Activated T-cell treated with anti-CD3 and anti-CD28 coated beads for 1 hour (primary cell): ENCODE measurements around the gene SPOPL.
"Not testable (repeated sequence)": the region's sequence is repeated elsewhere in the genome, so short reads cannot be mapped to it uniquely, and the experiment has no call there.

Experiments used
- DNase-seq: peaks from one replicate; pipeline ENCODE4 v3.0.0-alpha.2; 2020; ENCODE audit warnings: low read depth

The SPOPL gene

GRCh38 chr2:138494265-138494966 is 7.2 kb upstream of the SPOPL start:
- no peak for DNase-seq

GRCh38 chr2:138495384-138495783 is 6.2 kb upstream of the SPOPL start:
- no peak for DNase-seq

DNA sequence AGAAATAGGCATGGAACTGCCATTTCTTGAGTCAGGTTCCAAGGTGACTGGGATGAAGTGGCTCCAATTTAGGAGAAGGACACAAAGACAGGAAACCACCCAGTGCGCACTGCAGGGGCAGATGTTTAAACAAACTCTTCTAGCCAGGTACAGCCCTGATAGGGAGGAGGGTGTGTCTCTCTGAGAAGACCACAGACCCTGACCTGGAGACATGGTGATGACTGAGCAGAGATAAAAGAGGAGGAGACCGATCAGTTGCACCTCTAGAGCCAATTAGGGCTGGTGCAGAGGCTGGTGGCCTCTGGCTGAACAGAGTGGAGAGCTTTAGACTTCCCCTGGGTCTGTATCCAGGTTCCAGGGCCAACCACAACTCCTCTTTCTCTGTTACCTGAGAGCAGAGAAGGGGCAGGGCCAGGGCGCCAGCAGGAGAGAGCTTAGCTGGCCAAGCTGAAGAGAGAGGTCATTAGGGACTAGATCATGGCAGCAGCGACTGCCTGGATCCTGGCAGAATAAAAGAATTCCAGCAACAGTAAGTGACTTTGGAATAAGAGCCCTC is 5.4 kb upstream of the SPOPL start:
- DNase-seq = no peak

GRCh38 chr2:138497294-138497693 is 4.3 kb upstream of the SPOPL start:
- no peak for DNase-seq

GRCh38 chr2:138499684-138500083 is 1.9 kb upstream of the SPOPL start:
- no peak for DNase-seq

DNA sequence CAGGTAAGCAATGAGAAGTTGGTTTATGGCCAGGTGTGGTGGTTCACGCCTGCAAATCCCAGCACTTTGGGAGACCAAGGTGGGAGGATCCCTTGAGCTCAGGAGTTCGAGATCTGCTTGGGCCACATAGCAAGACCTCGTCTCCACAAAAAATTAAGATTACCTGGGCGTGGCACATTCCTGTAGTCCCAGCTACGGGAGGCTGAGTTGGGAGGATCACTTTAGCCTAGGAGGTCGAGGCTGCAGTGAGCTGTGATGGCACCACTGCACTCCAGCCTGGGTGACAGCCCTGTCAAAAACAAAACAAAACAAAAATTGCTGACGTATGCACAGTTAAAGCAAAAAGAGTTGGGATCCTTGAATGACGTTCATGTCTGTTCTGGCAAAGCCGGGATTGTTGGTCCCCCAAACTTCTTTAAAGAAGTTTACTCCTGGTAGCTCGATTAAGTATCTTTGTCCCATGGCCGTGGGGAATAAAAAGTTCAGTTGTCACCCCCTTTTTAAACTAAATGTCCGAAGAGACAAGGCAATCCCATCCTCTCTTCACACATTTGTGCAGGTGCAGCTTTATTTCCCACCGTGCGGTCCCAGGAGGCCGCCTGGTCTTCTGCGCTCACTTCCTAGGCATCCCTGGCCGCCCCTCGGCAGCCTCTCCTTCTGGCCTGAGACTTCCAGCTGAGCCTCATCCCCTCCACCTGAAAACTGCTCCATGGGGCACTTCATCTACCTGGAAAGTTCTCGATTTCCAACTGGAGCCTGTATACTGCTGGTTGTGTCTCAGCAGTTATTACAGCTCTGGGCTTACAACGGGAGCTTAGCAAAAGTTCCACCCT is 762 bp upstream of the SPOPL start:
- DNase-seq = no peak

DNA sequence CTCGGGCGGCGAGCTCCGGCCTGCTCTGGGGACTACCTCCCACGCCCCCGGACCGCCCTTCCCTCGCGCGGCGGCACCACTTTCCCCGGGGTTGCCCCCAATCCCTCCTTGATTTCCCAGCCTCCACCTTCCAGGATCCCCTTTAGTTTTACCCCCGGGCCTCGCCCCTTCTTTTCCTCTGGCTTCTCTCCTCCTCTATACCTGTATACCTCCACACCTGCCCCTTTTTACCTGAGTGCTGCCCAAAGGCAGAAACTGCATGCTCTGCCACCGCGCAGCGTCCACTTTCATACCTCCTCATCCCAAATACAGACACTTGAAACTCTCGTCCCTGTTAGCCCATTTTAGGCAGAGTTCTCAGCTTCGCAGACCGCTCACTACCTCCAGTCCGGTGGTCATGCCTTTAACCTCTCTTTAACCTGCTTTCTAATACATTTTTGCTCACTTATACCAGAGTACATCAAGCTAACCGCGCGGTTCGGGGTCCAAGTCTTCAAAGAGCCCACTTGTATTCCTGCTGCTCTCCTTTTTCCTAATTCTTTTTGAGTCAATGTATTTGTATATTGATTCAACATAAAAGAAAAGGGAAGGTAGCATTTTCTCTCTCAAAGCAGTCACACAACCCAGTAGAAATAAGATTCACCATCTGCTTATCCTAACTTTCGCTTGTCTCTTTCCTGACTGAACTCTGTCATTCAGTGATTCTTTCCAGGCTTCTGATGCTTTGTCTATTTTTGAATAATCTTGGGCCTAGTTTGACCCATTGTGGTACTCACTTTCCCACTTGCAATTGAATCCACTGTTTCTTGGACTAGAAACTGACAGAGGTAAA is 901 bp downstream of the SPOPL start:
- DNase-seq = no peak

GRCh38 chr2:138503087-138503442 is 1.5 kb downstream of the SPOPL start:
- no peak for DNase-seq

DNA sequence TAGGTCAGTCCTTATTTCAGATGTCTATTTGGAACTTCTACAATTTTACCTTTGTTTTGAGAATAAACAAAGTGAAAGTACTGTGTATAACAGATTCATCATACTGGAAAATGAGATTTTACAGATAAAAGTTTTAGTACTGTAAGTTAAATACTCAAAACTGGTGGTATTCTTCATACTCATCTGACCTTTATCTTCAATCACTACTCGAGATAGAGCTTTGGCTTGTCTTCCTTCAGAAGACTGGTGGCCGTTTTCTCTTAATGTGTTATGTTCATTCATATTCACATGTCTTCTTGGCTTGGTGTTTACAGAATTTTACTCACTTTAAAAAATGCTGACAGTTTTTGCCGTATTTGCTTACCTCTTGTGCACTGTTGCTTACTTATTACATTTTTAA is 2.1 kb downstream of the SPOPL start:
- DNase-seq = no peak

- no peak for DNase-seq
These were observed 2.5 kb downstream of the SPOPL start for GRCh38 chr2:138504092-138504491.

GRCh38 chr2:138504546-138505235 is 3.1 kb downstream of the SPOPL start:
- no peak for DNase-seq

DNA sequence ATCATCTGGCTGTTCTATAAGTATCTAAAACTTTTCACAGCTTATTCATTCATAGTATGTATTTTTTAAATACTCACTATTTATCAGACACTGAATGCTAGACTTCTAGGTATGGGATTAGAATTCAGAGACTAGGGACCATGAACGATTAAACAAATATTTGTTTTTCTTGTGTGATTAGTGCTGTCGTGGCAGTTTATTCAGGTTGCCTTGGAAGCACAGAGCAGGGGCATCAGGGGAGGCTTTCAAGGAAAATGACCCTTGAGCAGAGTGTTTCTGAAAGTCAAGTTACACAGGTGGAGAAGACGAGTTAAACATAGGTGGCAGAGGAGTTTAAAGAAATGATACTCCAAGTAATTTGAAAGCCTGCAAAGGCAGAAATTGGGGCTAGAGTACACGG is 5.7 kb downstream of the SPOPL start:
- DNase-seq = no peak

DNA sequence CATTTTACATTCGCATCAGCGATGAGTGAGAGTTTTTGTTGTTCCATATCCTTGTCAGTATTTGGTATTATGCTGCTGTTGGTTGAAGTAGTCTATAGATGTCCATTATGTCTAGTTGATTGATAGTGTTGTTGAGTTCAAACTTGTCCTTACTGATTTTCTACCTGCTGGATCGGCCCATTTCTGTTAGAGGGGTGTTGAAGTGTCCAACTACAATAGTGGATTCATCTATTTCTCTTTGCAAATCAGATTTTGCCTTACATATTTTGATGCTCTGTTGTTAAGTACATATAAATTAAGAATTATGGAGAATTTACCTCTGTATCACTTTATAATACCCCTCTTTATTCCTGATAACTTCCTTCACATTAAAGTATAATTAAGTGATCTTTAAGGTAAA is 8.7 kb downstream of the SPOPL start:
- no peak for DNase-seq

- no peak for DNase-seq
These were observed 11.1 kb downstream of the SPOPL start for GRCh38 chr2:138512672-138513071.

DNA sequence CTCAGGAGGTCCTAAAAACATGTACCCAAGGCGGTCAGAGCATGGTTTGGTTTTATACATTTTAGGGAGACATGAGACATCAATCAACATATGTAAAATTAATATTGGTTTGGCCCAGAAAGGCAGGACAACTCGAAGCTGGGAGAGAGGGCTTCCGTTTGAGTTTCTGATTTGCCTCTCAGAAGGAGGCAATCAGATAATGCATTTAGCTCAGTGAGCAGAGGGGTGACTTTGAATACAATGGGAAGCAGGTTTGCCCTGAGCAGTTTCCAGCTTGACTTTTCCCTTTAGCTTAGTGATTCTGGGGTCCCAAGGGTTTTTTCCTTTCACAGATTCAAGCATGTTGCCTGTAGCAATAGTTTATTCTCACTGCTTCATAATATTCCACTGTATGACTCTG is 12.6 kb downstream of the SPOPL start:
- DNase-seq = no peak

- no peak for DNase-seq
These were observed 13.5 kb downstream of the SPOPL start for GRCh38 chr2:138515092-138515491.

- DNase-seq = no peak
These were observed 14.6 kb downstream of the SPOPL start for GRCh38 chr2:138516030-138516704.

- no peak for DNase-seq
These were observed 17.3 kb downstream of the SPOPL start for GRCh38 chr2:138518860-138519259.

DNA sequence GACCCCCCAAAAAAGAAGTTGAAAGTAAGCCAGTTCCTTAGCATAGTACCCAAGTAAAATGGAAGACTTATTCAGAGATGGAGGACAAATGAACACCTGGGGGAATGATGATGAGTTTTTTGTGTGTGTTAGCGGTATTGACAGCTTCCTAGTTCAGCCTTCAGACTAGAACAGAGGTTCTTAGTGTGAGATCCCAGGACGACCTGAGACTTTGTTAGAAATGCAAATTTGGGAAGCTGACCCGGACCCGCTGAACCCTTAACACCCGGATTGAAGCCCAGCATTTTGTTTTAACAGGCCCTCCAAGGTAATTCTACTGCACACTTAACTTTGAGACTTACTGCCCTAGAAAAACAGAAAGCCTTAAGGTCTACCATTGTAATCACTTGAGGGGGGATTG is 20.3 kb downstream of the SPOPL start:
- DNase-seq = no peak

- no peak for DNase-seq
These were observed 21.0 kb downstream of the SPOPL start for GRCh38 chr2:138522556-138522955.

- not testable (repeated sequence) for DNase-seq
These were observed 21.6 kb downstream of the SPOPL start for GRCh38 chr2:138523018-138523672.
